Activated CD8-positive, alpha-beta memory T cell treated with anti-CD3 and anti-CD28 coated beads, Interleukin-2, amount 50 U/mL, for 24 hours (primary cell): Measurements from ENCODE around the gene LARGE1.

ENCODE experiments used
- DNase-seq: peaks from one replicate; pipeline ENCODE4 v3.0.0-alpha.2; 2020; ENCODE audit errors: extremely low read depth

Gene LARGE1

DNA sequence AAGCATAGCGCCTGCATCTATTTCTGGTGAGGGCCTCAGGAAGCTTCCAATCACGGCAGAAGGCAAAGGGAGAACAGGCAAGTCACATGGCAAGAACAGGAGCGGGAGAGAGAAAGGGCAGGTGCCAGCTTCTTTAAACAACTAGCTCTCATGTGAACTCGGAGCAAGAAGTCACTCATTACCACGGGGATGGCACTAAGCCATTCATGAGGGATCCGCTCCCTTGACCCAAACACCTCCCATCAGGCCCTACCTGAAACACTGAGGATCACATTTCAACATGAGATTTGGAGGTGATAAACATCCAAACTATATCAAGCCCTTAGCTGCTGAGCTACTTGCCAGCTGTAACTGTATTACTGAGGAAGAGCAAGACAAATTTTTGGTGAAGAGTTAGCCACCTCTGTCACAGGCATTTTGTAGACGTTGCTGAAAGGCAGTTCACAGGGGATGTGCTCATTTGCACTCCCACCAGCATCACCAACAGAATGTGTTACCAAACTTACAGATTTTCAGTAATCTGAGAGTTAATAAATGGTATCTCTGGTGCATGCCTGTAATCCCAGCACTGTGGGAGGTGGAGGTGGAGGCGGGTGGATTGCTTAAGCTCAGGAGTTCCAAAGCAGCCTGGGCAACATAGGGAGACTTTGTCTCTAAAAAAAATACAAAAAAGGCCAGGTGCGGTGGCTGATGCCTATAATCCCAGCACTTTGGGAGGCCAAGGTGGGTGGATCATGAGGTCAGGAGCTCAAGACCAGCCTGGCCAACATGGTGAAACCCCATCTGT lies 398.2 kb downstream of the LARGE1 start:
- no peak for DNase-seq

DNA sequence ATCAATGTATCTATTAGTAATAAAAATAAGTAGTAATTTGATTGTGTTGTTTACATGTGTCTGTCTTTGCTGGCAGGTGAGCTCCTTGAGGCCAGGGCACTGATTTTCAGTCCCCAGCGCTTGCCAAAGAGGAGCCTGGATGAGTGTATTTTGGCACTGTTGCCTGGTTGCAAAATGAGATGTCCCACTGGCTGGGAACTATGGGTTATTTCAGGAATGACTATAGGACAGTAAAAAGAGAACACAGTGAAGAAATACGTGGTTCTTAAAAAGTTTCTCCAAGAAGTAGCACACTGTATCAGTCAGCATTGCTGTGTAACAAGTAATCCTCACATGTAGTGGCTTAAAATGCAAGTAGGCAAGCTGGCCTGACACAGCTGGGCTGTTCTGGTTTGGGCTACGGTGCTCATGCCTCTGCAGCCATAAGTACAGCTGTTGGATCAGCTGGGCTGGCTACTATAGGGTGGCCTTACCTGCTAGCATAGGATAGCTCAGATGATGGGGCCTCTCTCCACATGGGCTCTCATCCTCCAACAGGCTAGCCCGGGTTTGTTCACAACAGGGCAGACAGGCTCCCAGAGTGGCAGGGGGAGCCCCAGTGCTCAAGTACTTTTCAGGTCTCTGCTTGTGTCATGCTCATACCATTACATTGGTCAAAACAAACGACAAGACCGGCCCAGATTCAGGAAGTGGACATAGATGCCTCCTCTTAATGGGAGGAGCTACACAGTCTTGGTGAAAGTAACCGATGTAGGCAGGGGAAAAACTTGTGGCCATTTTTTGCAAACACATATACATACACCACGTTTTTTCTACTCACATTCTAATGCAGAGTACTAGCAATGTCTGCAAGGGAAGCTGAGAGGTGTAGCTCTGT lies 399.1 kb downstream of the LARGE1 start:
- DNase-seq: no peak

GRCh38 chr22:33519974-33520903 lies 400.0 kb downstream of the LARGE1 start:
- DNase-seq: no peak

GRCh38 chr22:33519071-33519973 lies 401.0 kb downstream of the LARGE1 start:
- DNase-seq: no peak

GRCh38 chr22:33518405-33518804 lies 401.9 kb downstream of the LARGE1 start:
- DNase-seq: no peak

DNA sequence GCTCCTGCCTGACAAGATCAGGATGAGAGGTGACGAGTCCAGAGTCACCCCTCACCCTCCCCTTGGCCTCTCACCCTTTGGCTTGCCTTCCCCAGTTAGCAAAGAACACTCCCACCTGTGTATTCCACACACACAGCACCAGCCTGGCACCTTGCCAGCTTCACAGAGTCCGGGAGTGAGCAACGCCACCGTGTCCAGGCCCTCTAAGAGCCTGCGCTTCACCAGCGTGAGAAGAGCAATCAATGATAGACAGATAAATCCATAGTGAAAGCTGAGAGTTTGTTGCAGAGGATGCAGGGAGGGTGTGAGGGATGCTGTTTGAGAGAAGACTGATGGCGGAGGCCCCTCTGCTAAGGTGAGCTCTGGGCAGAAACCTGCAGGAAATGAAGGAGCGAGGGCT lies 404.5 kb downstream of the LARGE1 start:
- DNase-seq: no peak

DNA sequence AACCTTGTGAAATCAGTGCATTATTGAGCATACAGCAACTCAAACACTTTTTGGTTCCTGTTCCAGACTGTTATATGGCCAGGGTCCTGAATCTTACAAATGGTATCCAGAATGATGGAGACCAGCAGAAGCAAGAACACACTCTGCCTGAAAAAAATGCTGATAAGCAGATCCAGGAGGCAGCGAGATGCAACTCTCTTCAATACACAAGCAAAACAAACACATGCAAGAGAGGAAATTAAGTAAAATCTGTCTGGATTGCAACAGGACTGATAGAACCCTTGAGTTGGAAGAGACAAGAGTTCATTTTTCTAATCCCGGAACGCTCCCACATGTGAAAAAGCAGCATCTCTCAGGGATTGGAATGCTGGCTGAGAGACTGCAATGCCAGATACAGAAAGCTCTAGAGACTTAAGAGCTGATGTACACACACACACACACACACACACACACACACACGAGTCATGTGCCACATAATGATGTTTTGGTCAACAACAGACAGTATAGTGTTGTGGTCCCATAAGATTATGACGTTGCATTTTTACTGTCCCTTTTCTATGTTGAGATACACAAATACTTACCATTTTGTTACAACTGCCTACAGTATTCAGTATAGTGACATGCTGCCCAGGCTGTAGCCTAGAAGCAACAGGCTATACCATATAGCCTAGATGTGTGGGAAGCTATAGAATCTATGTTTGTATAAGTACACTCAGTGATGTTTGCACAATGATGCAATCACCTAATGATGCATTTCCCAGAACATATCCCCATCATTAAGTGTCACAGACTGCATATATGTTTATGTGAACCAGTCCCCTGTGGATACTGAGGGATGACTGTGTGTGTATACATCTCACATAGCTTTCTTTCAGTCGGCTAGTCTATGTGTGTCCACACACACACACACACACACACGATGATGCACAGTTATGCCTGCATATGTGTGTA lies 406.6 kb downstream of the LARGE1 start:
- DNase-seq: no peak

- no peak for DNase-seq
These were observed 407.4 kb downstream of the LARGE1 start for GRCh38 chr22:33512908-33513307.

DNA sequence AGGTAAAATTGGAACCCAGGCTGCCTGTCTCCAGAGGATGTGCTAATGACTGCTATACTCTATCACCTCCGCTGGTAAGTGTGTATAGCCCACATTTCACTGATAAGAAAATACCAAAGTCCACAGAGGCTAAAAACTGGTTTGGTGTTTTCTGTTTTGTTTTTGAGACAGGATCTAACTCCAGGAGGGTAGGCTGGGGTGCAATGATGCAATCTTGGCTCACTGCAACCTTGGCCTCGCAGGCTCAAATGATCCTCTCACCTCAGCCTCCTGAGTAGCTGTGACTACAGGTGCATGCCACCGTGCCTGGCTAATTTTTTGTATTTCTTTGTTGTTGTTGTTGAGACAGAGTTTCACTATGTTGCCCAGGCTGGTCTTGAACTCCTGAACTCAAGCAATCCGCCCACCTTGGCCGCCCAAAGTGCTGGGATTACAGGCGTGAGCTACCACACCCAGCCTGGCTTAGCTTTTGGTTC lies 409.8 kb downstream of the LARGE1 start:
- no peak for DNase-seq

GRCh38 chr22:33504941-33505625 lies 415.2 kb downstream of the LARGE1 start:
- DNase-seq: no peak

GRCh38 chr22:33496112-33496511 lies 424.2 kb downstream of the LARGE1 start:
- no peak for DNase-seq

GRCh38 chr22:33493476-33494205 lies 426.6 kb downstream of the LARGE1 start:
- no peak for DNase-seq

GRCh38 chr22:33492210-33492651 lies 428.0 kb downstream of the LARGE1 start:
- no peak for DNase-seq

DNA sequence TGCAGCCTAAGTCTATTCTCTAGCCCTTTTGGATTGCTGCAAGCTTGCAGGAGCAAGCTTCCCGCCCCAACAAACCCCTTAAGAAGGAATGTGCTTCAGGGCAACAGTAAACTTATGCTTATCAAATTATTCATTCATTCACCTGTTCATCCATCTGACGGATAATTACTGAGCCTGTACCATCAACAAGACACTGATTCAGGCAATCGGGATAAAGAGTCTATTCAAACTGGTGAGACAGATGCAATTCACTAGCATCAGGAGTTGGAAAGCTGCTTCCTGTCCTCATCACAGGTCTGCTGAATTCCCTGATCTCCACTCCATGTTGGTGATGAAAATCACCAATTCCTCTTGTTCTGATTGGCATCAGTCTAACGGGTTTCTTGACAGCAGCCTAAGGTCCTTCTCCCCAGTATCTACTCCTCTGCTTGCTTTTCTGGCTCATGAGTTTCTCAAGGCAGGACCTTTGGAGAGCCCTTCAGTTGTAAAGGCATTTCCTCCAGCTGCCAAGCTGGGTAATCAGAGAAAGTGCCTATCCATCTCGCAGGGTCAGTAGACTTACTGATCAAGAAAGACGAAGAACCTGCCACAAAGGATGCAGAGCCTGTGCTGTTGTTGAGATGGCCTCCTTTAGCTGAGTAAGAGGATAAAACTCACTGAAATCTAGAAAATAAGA lies 433.1 kb downstream of the LARGE1 start:
- no peak for DNase-seq

GRCh38 chr22:33481550-33481949 lies 438.7 kb downstream of the LARGE1 start:
- DNase-seq: no peak

DNA sequence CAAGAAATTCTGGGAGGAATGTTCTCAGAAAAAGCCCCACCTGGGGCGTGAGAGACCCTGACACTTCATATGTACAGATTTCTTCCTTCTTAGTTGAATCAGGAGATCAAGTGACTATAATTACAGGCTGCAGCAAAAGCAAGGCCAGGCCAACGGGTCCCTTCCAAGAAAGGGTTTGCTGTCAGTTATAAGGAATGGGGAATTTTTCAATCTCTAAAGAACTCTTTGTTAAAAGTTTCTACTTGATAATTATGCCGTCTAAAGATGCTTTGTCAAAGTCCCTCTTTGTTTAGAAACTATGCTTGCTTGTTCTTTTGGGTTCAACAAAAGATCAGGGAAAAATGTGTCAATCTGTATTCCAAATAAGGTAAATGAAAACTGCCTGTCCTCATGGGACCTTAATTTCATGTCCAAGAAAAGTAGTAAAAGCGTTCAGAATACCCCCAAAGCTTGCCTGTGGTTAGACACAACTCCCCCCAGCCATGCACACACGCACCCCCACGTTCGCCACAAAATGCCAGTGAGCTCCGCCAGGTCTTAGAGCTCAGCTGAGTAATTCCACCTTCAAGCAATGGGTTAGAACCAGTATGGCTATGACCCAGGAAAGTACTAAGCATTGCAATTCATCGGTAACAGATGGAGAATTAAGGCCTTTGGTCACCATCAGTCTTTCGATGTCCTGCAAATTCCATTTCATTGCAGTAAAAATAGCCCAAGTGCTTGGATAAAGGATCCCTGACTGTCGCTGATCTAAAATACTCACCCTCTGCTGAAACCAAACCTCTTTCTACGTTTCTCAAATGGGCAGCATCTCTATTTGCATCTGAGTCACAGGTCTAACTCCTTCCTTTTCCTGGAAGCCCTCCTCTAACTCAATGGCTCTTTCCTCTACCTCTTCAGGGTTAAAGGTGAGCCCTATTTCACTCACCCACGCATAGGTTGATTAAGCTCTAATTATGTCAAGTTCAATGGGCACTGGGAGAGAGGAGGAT lies 442.9 kb downstream of the LARGE1 start:
- DNase-seq: no peak
